Stomach (tissue), 9 donors: ENCODE measurements around the gene CERS5. TPM values are rescaled to one million over a fixed set of nuclear protein-coding genes. Genes with fewer than 3 reads are reported as not detected.
A peak's percentile ranks its signal among the peaks of the same experiment; 100 is the strongest.

Experiments
- DNase-seq, 2 donors: peaks; one replicate each; pipeline versions ENCODE4 v3.0.0 to v3.0.0-alpha.2; 2013 to 2019
- H3K27ac ChIP-seq, 5 donors: fragments of 200-600 bp in 4 of 5; sonication (generic) in 4 of 5; one replicate each; pipeline ENCODE4 v1.5.1; 2013 to 2019; ENCODE audit warnings: mild to moderate bottlenecking in 1 of 5, moderate library complexity in 1 of 5
- H3K27me3 ChIP-seq, 3 donors: fragments of 200-600 bp; sonication (generic); one replicate each; pipeline ENCODE4 v1.5.1; 2017 to 2019; ENCODE audit warnings: mixed run types in 1 of 3
- H3K36me3 ChIP-seq, 4 donors: fragments of 200-600 bp; sonication (generic); 1 replicate in 3 of 4; 2 replicates in 1 of 4; pipeline ENCODE4 v1.5.1; 2016 to 2019
- H3K4me1 ChIP-seq, 4 donors: fragments of 200-600 bp; sonication (generic); one replicate each; pipeline ENCODE4 v1.5.1; 2016 to 2019
- H3K4me3 ChIP-seq, 4 donors: fragments of 200-600 bp; sonication (generic) in 3 of 4; one replicate each; pipeline ENCODE4 v1.5.1; 2016 to 2019; ENCODE audit warnings: mild to moderate bottlenecking in 1 of 4
- H3K9me3 ChIP-seq, 4 donors: fragments of 200-600 bp; sonication (generic); one replicate each; pipeline ENCODE4 v1.5.1; 2016 to 2019
- CTCF ChIP-seq, 7 experiments: fragments of 450-650 bp in 4 of 7; fragments of 200-600 bp in 3 of 7; sonication (generic) in 3 of 7; IDR thresholded peaks; one replicate each; pipeline ENCODE4 v1.5.1; 2016 to 2019; ENCODE audit warnings: antibody characterized with exemption in 7 of 7, control low read depth in 2 of 7, mild to moderate bottlenecking in 1 of 7
- EP300 ChIP-seq: sonication (generic); formaldehyde crosslinking; IDR thresholded peaks from one replicate; pipeline ENCODE4 v1.6.1; 2017; ENCODE audit warnings: antibody characterized with exemption
- POLR2A ChIP-seq, 4 donors: fragments of 450-650 bp; IDR thresholded peaks; one replicate each; pipeline ENCODE4 v1.6.1; 2016; ENCODE audit warnings: antibody characterized with exemption in 4 of 4, control low read depth in 2 of 4, mild to moderate bottlenecking in 1 of 4, moderate library complexity in 1 of 4
- POLR2AphosphoS5 ChIP-seq, 3 donors: sonication (generic); formaldehyde crosslinking; IDR thresholded peaks; one replicate each; pipeline ENCODE4 v1.6.1; 2016; ENCODE audit warnings: antibody characterized with exemption in 3 of 3
- WGBS, 5 donors: extraction: QIAGEN DNeasy Blood & Tissue Kit in 3 of 5; methylation state at CpG; one replicate each; pipeline versions ENCODE4 v1.1.5 to v1.1.7; 2013 to 2018; 5-methylcytosine and 5-hydroxymethylcytosine counted together
- intact Hi-C: fragments of 100-400 bp; cut with DNase I; formaldehyde crosslinking; loops from one replicate; pipeline ENCODE4 v1.15.1; 2023; ENCODE audit warnings: low total_unique reads
- polyA plus RNA-seq, 3 donors: library from polyadenylated mRNA; stranded (reverse); fragments of 200-250 nt; gene quantifications; one replicate each; pipeline ENCODE4 v1.2.3, GENCODE V29; 2013
- total RNA-seq, 5 donors: library from RNA; depleted of rRNA; stranded (reverse); fragments of >200 nt; gene quantifications; one replicate each; pipeline versions ENCODE4 v1.1.0 to v1.2.3, GENCODE V29; 2014 to 2016
- donor health status: healthy with polysubstance abuse.
- donor health status: Bipolar disorder and iron deficiency.
- donor health status: healthy.

The CERS5 gene
- total and polyA plus RNA-seq, 8 donors, result 3.2 to 114 (median 24.0) TPM

- intact Hi-C loops, result loop anchor here (10.0 kb wide), 1 partner anchor 74 kb away; no protein-coding TSS in a partner anchor
- peaks cover 41 to 62% (median 58%) of the 10 kb centered on the region in 4 donors for H3K36me3 ChIP-seq
- 72 to 83% (median 79%) methylated on average over 3 of the region's 3 CpGs for WGBS, 5 donors
- DNase-seq, result no peak
- no peak overlapping the region for H3K27ac ChIP-seq
- peaks cover 13 to 31% (median 24%) of the 10 kb centered on the region in 4 donors for H3K4me1 ChIP-seq
- H3K4me3 ChIP-seq, result no peak overlapping the region
- no peaks in the 10 kb centered on the region for H3K27me3 ChIP-seq
- no peaks in the 10 kb centered on the region for H3K9me3 ChIP-seq
- TF ChIP-seq POLR2AphosphoS5 (IDR thresholded peaks at IDR 0.05) (no peak), EP300 (no peak), POLR2A (IDR thresholded peaks at IDR 0.05) (no peak), CTCF (IDR thresholded peaks at IDR 0.05) (no peak)
Measured at GRCh38 chr12:50100561-50100960, 66.6 kb downstream of the CERS5 start.

- 63 to 75% (median 72%) methylated on average over 5 of the region's 5 CpGs for WGBS, 5 donors
- intact Hi-C loops, result loop anchor here (10.0 kb wide), 1 partner anchor 75 kb away; no protein-coding TSS in a partner anchor
- peaks cover 53 to 74% (median 69%) of the 10 kb centered on the region in 4 donors for H3K36me3 ChIP-seq
- H3K27me3 ChIP-seq, result no peaks in the 10 kb centered on the region
- H3K4me3 ChIP-seq, result no peak overlapping the region
- peak overlapping the region in 1 of 5 donors; percentile 27 for H3K27ac ChIP-seq
- TF ChIP-seq CTCF (IDR thresholded peaks at IDR 0.05) (no peak), POLR2A (IDR thresholded peaks at IDR 0.05) (no peak), EP300 (no peak), POLR2AphosphoS5 (IDR thresholded peaks at IDR 0.05) (no peak)
- H3K4me1 ChIP-seq, result peaks cover 11 to 22% (median 15%) of the 10 kb centered on the region in 4 donors
- H3K9me3 ChIP-seq, result no peaks in the 10 kb centered on the region
- DNase-seq, result no peak
Measured at GRCh38 chr12:50099302-50100008, 67.7 kb downstream of the CERS5 start.

GRCh38 chr12:50097952-50098351 lies 69.2 kb downstream of the CERS5 start:
- H3K4me1 ChIP-seq, result peaks cover 0 to 10% (median under 1%) of the 10 kb centered on the region in 4 donors
- TF ChIP-seq CTCF (IDR thresholded peaks at IDR 0.05), result no peak
- TF ChIP-seq EP300, result no peak
- TF ChIP-seq POLR2AphosphoS5 (IDR thresholded peaks at IDR 0.05), result no peak
- no peak for TF ChIP-seq POLR2A (IDR thresholded peaks at IDR 0.05)
- H3K36me3 ChIP-seq, result peaks cover 68 to 89% (median 84%) of the 10 kb centered on the region in 4 donors
- H3K4me3 ChIP-seq, result no peak overlapping the region
- intact Hi-C loops, result no loop called here
- H3K9me3 ChIP-seq, result no peaks in the 10 kb centered on the region
- WGBS, 5 donors, result 88 to 93% (median 89%) methylated on average over 6 of the region's 6 CpGs
- no peaks in the 10 kb centered on the region for H3K27me3 ChIP-seq
- H3K27ac ChIP-seq, result no peak overlapping the region
- no peak for DNase-seq

- Histone ChIP-seq H3K4me3 (no peak overlapping the region), H3K9me3 (no peaks in the 10 kb centered on the region), H3K4me1 (peaks cover 10 to 37% (median 18%) of the 10 kb centered on the region in 4 donors), H3K27me3 (no peaks in the 10 kb centered on the region), H3K27ac (no peak overlapping the region), H3K36me3 (peaks cover 78 to 93% (median 90%) of the 10 kb centered on the region in 4 donors)
- 82 to 96% (median 93%) methylated on average over 5 of the region's 5 CpGs for WGBS, 5 donors
- TF ChIP-seq CTCF (IDR thresholded peaks at IDR 0.05) (no peak), POLR2A (IDR thresholded peaks at IDR 0.05) (no peak)
- no peak for DNase-seq
- intact Hi-C loops, result no loop called here
Measured at GRCh38 chr12:50090391-50090790, 76.8 kb downstream of the CERS5 start.
